Epithelial cell of esophagus (primary cell): ENCODE measurements around the gene NLK.

Experiments used
- DNase-seq: peaks from one replicate; pipeline ENCODE4 v3.0.0; 2010; ENCODE audit warnings: low read depth
- H3K4me3 ChIP-seq: 2 replicates; pipeline ENCODE4 v1.5.1; 2011; ENCODE audit warnings: mild to moderate bottlenecking, low read length, control low read depth
- CTCF ChIP-seq: IDR thresholded peaks from 2 replicates; pipeline ENCODE4 v1.5.1; 2011; ENCODE audit warnings: low read depth, mild to moderate bottlenecking, low read length, control low read depth, inconsistent platforms; ENCODE audit not compliant: insufficient read depth; ENCODE audit errors: missing control alignments

Gene NLK

GRCh38 chr17:28187931-28188330 is 145.5 kb downstream of the NLK start:
- no peak for TF ChIP-seq CTCF
- DNase-seq: peak; percentile 4
- no peak overlapping the region for H3K4me3 ChIP-seq

DNA sequence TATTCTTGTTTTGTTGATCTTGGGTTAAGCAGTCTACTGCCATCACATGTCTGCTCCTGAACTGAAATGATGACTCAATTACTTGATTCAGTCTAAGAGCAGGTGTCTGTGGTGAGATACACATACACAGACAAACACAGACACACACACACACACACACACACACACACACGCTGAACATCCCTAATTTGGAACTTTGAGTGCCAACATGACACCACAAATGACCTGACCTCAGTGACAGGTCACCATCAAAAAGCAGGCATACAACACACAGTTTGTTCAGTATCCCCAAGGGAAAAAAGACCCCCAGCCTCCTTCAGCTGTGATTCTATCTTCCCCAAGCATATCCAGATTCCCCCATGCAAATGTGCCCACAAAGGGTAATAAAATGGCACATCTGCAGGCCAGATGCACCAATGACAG is 146.4 kb downstream of the NLK start:
- peak; percentile 88 for DNase-seq
- no peak overlapping the region for H3K4me3 ChIP-seq
- no peak for TF ChIP-seq CTCF

GRCh38 chr17:28189667-28190066 is 147.2 kb downstream of the NLK start:
- TF ChIP-seq CTCF: no peak
- DNase-seq: no peak
- H3K4me3 ChIP-seq: no peak overlapping the region

DNA sequence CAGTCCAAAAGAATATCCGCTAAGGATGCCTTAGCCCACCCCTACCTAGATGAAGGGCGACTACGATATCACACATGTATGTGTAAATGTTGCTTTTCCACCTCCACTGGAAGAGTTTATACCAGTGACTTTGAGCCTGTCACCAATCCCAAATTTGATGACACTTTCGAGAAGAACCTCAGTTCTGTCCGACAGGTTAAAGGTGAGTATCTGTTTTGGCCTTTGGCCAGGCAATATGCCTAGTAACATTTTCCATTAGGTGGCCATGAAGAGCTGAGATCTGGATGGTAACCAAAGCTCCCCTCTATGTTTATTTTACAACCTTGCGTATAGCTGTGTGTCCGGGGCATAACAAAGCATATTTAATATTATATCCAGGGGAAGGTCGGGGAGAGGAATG is 148.5 kb downstream of the NLK start:
- H3K4me3 ChIP-seq: no peak overlapping the region
- DNase-seq: no peak
- no peak for TF ChIP-seq CTCF

GRCh38 chr17:28193241-28193640 is 150.8 kb downstream of the NLK start:
- H3K4me3 ChIP-seq: no peak overlapping the region
- DNase-seq: peak; percentile 14
- TF ChIP-seq CTCF: no peak

DNA sequence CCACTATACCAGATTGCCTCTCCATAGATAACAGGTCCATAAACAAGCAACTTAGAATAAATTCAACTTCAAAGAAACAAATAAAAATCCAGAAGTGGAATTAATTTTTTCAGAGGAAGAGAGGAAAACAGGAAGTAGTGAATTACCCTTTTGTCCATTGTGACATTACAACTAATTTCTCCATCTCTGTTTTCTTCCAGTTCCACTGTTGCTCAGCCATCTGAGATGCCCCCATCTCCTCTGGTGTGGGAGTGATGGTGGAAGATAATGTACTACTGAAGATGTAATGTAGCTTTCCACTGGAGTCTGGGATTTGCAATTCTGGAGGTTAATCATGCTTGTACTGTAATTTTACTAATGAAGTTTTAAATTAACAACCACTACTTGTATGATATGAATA is 151.9 kb downstream of the NLK start:
- DNase-seq: no peak
- no peak overlapping the region for H3K4me3 ChIP-seq
- TF ChIP-seq CTCF: no peak

- H3K4me3 ChIP-seq: no peak overlapping the region
- no peak for DNase-seq
- no peak for TF ChIP-seq CTCF
These were observed 154.2 kb downstream of the NLK start for GRCh38 chr17:28196636-28197035.
